Activated CD4-positive, alpha-beta T cell treated with anti-CD3 and anti-CD28 coated beads, Interleukin-2, amount 50 U/mL, for 48 hours (primary cell): ENCODE data around the gene HSPBAP1.
"Not testable (repeated sequence)": the region's sequence is repeated elsewhere in the genome, so short reads cannot be mapped to it uniquely, and the experiment has no call there.

Experiments used
- DNase-seq, 2 experiments: peaks; one replicate each; pipeline ENCODE4 v3.0.0-alpha.2; 2020

Gene HSPBAP1

GRCh38 chr3:122784436-122784835 is 9.2 kb downstream of the HSPBAP1 start:
- DNase-seq = no peak

- DNase-seq = no peak
Measured at GRCh38 chr3:122782804-122783203, 10.8 kb downstream of the HSPBAP1 start.

DNA sequence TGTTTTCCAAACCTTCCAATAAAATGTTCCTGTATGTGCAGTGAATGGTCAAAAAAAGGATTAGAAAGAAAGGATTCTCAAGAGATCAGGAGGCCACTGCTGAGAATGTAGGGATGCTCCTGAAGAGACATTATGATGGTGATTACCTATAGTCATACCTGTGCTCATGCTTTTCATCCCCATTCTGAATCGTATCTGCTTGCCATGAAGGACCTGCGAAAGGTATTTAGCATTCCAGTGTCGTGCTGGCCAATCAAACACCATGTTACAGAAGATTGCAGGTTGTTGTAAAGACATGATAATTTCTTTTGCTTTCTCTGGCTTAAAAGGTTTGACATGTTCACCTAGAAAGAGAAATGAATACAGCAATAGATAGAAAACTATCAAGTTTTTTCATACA is 16.1 kb downstream of the HSPBAP1 start:
- no peak for DNase-seq

DNA sequence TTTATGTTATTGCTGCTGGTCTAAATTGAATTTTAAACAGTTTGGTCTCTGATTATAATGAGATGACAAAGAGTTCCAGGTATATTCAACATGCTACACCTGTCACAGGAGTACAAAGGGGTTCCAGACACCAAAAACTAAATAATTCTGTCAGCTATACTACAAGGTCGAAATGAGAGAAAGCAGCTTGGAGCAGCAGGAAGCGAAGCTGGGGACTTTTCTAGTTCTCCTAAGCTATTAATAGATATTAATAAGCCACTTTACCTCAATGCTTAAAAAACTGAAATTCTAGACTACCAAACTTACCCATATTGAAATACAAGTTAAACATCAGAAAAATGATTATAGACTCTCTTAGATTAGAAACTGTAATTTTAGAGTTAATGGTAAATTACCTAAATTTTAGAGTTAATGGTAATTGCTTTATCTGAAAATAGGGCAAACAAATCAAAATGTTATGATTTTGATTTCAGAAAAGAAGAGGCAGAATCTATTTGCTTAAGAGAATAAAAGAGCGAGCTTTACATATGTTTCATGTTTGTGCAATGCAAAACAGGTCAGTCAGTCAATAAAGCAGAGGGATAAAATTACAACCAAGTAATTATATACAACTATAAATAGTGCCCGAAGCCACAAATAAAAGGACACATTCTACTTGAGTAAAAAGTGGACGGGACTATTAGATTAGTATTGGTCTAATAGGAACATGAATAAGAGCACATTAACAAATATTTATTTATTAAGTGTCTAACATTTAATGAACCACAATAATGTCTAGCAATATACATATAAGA is 16.8 kb downstream of the HSPBAP1 start:
- DNase-seq = no peak

DNA sequence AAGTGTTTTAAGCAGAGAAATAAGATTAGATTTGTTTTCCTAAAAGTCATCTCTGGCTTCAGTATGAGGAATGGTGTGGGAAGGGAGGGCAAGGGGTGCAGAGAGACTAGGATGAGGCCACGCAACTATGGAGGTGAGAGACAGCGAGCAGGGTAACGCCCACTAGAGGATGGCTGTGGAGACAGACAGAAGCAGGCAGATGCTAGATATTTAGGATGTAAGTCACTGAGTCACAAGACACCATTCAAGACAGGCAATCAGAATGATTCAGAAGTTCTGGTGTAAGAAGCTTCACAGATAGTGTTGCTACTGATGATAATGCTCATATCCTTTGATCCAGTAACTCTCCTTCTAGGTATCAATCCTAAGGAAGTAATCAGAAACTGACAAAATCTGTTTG is 19.1 kb downstream of the HSPBAP1 start:
- no peak for DNase-seq

GRCh38 chr3:122773944-122774509 is 19.6 kb downstream of the HSPBAP1 start:
- no peak for DNase-seq

DNA sequence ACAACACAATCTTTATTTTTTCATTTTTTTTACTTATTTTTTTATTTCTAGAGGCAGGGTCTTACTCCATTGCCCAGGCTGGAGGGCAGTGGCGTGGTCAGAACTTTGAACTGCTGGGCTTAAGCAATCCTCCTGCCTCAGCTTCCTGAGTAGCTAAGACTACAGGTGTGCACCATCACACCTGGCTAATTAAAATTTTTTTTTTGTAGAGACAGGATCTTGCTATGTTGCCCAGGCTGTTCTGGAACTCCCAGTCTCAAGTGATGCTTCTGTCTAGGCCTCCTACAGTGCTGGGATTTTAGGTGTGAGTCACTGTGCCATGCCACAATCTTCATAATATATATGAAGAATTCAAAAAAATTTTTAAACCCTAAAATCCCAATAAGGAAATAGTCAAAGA is 20.8 kb downstream of the HSPBAP1 start:
- DNase-seq = no peak

GRCh38 chr3:122770521-122771202 is 23.0 kb downstream of the HSPBAP1 start:
- no peak for DNase-seq

GRCh38 chr3:122767540-122768372 is 25.9 kb downstream of the HSPBAP1 start:
- DNase-seq = no peak

- DNase-seq = no peak
Measured at GRCh38 chr3:122766430-122766829, 27.2 kb downstream of the HSPBAP1 start.

GRCh38 chr3:122760453-122761271 is 33.0 kb downstream of the HSPBAP1 start:
- DNase-seq = no peak

DNA sequence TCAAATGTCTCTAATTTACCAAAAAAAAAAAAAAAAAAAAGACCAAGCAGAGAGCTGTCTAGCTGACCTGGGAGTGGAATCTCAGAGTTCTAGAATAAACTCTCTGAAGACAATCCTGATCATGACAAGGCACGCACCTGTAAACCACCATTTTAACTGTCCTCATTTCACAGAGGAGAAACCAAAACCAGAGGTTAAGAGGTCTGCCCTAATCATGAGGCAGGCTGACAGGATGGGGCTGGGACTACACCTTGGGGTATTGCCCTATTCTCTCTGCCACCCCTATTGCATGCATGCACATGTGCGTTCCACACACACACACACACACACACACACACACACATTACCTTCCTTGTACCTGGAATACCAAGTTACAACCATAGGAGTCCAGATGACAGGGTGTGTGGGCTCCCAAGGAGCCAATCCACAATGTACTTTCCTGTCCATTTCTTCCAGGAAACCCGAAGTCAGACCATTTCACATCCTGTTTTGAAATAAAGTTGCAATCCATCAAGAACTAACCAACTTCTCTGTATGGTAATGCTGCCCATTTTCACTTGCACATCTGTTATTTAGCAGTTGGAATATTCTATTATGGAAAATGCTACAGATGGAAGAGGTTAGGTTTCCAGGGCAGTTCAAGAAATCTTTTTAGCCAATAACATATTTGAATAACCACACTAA is 34.6 kb downstream of the HSPBAP1 start:
- DNase-seq = no peak

DNA sequence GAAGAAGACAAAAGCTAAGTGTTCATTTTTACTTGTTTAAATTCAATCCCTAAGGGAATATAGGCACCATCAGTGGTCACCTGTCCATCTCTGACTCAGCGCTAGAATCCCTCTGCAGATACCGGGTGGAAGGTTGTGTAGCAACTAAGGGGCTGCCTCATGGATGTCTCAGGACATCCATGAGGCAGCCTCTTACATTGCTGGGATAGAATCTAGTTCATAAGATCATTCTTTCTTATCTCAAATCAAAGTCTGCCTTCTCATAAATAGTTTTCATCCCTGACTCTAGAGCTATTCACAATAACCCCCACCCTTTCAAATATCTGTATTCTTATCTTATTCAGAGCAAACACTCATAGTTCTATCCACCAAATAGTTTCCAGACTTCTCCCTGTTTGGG is 38.1 kb downstream of the HSPBAP1 start:
- DNase-seq = no peak

GRCh38 chr3:122754929-122755328 is 38.7 kb downstream of the HSPBAP1 start:
- no peak for DNase-seq

- DNase-seq = no peak
Measured at GRCh38 chr3:122748347-122748746, 45.3 kb downstream of the HSPBAP1 start.

GRCh38 chr3:122747295-122747694 is 46.3 kb downstream of the HSPBAP1 start:
- DNase-seq = not testable (repeated sequence)

DNA sequence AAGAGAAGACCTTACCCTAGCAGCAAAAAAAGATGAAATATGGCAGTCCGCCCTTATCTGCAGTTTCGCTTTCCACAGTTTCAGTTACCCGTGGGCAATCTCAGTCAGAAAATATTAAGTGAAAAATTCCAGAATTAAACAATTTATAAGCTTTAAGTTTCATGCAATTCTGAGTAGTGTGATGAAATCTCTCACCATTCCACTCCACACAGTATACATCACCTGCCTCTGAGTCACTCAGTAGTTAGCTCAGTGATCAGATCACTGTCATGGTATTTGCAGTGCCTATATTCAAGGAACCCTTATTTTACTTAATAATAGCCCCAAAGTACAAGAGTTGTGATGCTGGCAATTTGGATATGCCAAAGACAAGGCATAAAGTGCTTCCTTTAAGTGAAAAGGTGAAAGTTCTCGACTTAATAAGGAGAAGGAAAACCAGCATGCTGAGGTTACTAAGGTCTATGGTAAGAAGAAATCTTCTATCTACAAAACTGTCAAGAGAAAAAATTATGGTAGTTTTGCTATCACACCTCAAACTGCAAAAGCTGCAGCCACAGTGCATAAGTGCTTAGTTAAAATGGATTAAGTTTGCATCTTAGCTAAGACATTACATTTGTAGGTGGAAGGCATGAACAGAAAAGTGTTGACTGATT is 48.1 kb downstream of the HSPBAP1 start:
- DNase-seq = no peak

- no peak for DNase-seq
Measured at GRCh38 chr3:122743581-122744120, 50.0 kb downstream of the HSPBAP1 start.

GRCh38 chr3:122742234-122742633 is 51.4 kb downstream of the HSPBAP1 start:
- no peak for DNase-seq

GRCh38 chr3:122739172-122739571 is 54.5 kb downstream of the HSPBAP1 start:
- no peak for DNase-seq
